ENCODE data around the gene HERPUD1.

DNA sequence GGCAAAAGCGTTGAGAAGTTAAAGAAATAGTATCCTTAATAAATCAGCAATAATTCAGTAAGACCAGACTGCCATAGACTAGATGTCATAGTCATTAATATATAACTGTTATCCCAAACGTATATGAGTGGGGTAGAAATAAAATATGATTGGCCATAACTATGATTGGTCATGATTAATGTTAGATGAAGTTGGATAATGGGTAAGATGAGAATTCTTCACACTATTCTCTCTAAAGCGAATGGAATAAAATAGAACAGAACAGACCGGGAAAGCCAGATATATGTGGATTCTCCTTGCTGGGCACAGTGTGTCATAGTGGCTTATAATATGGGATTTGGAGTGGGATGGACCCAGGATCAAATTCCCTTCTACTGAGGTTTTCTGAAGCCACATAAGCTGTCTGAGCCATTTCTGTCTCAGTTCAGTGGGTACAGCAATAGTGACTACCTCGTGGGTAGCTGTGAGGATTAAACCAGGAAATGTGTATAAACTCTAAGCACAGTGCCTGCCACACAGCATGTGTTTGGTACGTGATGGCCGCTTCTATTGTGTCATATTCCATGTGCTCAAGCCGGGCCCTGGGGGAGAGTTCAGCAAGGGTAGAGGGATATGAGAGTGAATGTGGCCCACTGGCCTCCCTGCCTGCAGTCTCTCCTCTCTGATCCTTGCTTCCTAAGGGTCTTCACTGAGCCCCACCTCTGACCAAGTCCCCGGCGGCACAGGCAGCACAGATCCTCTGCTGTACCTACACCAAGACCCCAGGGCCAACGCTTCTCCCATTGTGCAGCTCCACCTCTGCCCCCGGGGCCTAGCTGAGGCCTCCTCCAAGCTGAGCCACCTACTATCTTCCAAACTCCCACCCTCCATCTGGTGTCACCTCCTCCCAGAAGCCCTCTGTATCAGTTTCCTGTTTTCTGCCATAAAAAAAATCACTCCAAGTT, 33.5 kb downstream of the HERPUD1 start:
- TF ChIP-seq, protein P1, sequence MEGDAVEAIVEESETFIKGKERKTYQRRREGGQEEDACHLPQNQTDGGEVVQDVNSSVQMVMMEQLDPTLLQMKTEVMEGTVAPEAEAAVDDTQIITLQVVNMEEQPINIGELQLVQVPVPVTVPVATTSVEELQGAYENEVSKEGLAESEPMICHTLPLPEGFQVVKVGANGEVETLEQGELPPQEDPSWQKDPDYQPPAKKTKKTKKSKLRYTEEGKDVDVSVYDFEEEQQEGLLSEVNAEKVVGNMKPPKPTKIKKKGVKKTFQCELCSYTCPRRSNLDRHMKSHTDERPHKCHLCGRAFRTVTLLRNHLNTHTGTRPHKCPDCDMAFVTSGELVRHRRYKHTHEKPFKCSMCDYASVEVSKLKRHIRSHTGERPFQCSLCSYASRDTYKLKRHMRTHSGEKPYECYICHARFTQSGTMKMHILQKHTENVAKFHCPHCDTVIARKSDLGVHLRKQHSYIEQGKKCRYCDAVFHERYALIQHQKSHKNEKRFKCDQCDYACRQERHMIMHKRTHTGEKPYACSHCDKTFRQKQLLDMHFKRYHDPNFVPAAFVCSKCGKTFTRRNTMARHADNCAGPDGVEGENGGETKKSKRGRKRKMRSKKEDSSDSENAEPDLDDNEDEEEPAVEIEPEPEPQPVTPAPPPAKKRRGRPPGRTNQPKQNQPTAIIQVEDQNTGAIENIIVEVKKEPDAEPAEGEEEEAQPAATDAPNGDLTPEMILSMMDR (IDR thresholded peaks at IDR 0.05; ENCODE audit: low read depth, low read length, missing input control) = no peak
- no peak for TF ChIP-seq YY1 (IDR thresholded peaks at IDR 0.05)
- TF ChIP-seq, protein P2, sequence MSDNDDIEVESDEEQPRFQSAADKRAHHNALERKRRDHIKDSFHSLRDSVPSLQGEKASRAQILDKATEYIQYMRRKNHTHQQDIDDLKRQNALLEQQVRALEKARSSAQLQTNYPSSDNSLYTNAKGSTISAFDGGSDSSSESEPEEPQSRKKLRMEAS (IDR thresholded peaks at IDR 0.05) = peak; percentile 9
